GM18951 (cell line): ENCODE results near the gene TNFRSF8.
A peak's percentile ranks its signal among the peaks of the same experiment; 100 is the strongest.

Source experiments
- POLR2A ChIP-seq: IDR thresholded peaks from 4 replicates; pipeline ENCODE4 v1.6.1; 2011; ENCODE audit warnings: mild to moderate bottlenecking; ENCODE audit not compliant: insufficient read length, insufficient read depth; ENCODE audit errors: extremely low read depth
- in situ Hi-C: fragments of 300-500 bp; cut with MboI; formaldehyde crosslinking; loops from one replicate; pipeline ENCODE4 v1.12.0; 2022; ENCODE audit warnings: low sequenced_read_pairs, mixed read lengths, inconsistent platforms; ENCODE audit not compliant: unreplicated experiment

Gene TNFRSF8

GRCh38 chr1:12144236-12144635, 81.1 kb downstream of the TNFRSF8 start:
- no peak for TF ChIP-seq POLR2A
- in situ Hi-C loops, result no loop called here

DNA sequence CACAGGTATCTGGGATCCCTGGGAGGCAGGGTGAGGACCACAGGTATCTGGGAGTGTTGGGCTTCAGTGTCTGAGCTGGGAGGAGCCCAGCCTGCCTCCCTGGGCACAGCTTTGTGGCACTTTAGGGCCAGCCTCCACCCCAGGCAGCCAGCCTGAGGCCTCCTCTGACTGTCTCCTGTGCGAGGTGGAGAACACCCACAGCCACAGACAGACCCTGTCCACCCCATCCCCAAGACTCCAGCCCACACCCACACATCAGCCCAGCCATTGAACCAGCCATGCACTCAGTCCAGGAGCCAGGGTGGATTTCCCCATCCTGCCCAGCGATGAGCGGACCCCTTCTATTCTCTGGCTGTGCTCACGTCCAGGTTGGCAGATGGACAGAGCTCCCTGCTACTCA, 81.9 kb downstream of the TNFRSF8 start:
- in situ Hi-C loops, result no loop called here
- TF ChIP-seq POLR2A, result peak; percentile 15

GRCh38 chr1:12145616-12146342, 82.7 kb downstream of the TNFRSF8 start:
- in situ Hi-C loops, result no loop called here
- TF ChIP-seq POLR2A, result peak; percentile 6

- in situ Hi-C loops, result no loop called here
- no peak for TF ChIP-seq POLR2A
Observed at GRCh38 chr1:12146343-12147112, 83.4 kb downstream of the TNFRSF8 start.

DNA sequence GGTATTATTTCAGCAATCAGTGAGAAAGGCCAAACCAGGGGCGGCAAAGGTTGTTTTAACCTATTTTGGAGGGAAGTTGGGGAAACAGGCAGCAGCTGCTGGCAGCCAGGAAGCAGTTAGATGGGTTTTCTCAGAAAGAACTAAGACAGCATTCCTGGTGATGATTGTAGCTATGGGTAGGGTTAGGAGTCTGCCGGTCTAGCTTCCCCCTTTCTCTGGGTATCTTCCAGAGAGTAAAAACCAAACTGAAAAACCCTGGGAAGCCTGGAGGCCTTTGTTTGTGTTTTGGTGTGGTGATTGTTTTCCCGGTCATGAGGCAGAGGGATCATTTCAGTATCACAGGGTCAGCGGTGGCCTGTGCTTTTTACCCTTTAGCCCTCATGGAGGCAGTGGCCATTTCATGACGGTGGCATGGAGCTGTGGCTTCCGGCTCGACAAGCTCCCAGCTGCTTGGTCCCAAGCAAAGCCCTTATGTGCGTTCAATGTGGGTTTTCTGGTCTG, 84.1 kb downstream of the TNFRSF8 start:
- no peak for TF ChIP-seq POLR2A

GRCh38 chr1:12148160-12148957, 85.3 kb downstream of the TNFRSF8 start:
- TF ChIP-seq POLR2A, result no peak
- in situ Hi-C loops, result no loop called here

More for the DNA sequence above, 84.1 kb downstream of the TNFRSF8 start:
- in situ Hi-C loops, result no loop called here

DNA sequence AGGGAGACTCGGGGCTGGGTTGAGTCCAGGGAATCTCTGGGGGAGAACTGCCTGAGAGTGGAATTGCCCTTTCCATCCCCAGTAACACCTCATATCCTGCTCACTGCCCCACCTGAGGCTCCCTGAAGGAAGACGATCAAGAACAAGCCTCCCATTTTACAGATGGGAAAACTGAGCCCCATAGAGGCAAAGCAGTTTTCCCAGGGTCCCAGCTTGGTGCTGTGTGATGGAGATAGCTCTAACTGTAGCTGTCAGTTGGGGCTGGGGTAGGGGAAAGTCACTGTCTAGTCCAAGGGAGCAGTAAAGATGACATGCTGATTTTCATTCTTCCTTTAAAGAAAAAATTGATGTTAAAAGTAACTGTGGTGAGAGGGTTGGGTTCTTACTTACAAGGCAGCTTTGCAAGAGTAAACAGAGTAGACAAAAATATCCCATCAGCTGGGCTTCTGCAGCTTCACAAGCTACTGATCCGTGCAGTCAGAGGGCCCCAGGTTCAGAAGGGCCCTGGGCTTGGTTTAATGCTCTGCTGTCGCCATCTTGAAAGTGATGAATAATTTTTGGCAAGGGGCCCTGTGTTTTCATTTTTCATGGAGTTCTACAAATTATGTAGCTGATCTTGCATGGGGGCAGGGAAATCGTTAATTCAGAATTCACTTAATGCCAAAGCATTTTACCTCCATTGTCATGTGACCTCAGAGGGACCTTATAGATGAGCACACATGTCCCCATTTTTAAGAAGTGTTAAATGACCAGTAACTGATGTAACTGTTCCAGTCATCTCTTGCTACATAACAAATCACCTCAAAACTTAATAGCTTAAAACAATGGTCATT, 86.1 kb downstream of the TNFRSF8 start:
- in situ Hi-C loops, result no loop called here
- TF ChIP-seq POLR2A, result no peak

- in situ Hi-C loops, result no loop called here
- TF ChIP-seq POLR2A, result no peak
Observed at GRCh38 chr1:12149791-12150175, 86.7 kb downstream of the TNFRSF8 start.

DNA sequence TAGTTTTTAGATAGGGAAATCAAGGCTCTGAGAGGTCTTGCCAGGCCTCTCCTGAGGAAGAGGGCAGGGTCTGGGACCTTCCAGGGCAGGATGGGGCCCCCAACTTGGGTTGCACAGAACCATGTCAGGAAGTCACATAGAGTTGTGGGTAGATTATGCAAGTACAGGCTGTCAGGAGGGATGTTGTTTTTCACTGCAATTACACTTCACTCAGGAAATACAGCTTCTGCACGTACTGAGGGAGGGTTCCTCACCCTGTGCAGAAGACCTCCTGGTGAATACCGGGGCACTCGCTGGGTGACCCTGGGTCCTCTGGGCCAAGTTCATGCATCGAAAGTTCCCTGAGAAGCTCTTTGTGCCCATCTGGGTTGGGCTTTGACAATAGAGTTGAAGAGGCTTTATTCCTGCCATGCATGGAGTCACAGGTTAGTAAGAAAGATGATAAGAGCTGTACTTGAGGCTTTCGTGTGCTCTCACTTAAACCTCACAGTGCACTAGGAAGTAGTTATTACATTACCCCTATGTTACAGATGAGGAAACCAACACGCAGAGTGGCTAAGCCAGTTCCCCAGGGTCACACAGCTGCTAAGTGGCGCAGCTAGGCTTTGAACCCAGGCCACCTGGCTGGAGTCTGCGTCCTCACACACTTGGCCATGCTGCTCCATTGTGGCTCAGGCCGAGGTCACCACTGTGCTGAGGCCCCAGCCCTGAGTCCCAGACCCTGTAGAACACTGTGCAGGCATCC, 87.5 kb downstream of the TNFRSF8 start:
- in situ Hi-C loops, result no loop called here
- TF ChIP-seq POLR2A, result no peak

- TF ChIP-seq POLR2A, result no peak
- in situ Hi-C loops, result no loop called here
Observed at GRCh38 chr1:12151465-12151864, 88.4 kb downstream of the TNFRSF8 start.

- TF ChIP-seq POLR2A, result peak; percentile 57
- in situ Hi-C loops, result no loop called here
Observed at GRCh38 chr1:12152113-12152891, 89.2 kb downstream of the TNFRSF8 start.
